Measurements from ENCODE around the gene RAP1GAP.
A peak's percentile ranks its signal among the peaks of the same experiment; 100 is the strongest.

RAP1GAP gene

DNA sequence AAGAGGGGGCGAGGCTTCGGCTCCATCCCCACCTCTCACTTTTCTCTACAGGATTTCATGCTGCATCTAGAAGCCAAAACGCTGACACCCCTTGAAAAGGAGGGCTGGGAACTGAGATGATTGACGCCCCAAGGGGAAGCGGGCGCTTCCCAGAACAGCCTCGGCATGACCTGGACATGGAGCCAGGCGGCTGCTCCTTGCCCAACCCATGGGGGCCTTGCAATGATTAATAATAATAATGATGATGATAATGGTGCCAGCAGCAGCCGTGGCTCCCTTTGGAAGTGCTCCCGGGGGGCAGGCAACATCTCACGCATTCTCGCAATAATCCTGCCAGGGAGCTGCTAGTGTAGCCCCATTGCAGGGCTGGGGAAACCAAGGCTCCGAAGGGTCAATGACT, 78.2 kb downstream of the RAP1GAP start:
- DNase-seq (ENCODE audit: low spot score) = no peak

DNA sequence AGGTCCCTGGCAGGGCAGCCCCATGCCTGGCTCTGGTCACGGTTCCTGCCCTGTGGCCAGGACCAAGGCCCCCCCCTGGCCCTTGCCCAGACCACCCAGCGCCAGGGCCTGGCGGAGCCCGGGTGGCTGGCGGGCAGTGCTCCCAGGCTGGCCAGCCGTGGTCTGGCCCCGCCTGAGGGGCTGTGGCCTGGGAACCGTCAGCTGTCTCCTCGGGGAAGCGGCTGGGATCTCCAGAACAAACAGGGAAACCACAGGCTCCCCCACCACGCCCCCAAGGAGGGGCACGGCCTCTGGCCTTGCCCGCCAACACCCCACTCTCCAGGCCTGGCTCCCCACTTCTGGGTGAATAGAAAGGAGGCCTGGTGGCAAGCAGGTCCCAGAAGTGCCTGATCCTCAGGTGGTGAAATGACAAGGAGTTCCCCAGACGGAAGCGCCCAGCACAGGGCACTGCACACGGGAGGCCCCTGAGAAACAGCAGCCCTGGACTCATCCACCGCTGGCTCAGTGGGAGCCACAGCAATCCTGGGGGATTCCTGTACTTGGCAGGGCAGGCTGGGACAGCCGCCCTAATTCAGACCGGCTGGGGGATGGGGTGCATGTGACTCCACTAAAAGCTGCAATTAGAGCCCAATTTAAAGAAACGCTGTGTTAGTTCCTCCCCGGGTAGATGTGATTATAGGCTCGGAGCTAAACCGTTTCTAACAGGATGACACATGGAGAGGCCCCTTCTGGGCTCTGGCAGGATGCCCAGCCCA, 78.9 kb downstream of the RAP1GAP start:
- DNase-seq (ENCODE audit: low spot score) = no peak

DNA sequence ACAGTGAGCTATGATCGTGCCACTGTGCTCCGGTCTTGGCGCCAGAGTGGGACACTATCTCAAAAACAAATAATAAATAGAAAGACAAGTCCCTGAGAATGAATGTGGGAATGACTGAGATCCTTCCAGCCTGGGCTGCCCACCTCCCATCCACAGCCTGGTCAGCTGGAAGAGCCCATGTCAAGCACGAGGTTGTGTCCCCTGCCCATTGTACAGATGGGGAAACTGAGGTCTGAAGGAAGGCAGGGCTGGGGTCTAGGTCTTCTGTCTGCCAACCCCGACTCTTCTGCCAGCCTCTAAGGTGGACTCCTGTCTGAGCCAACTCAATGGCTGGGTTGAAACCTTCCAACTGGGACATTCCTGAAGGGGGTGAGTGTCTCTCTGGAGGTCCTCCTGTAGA, 79.5 kb downstream of the RAP1GAP start:
- DNase-seq (ENCODE audit: low spot score) = no peak

DNA sequence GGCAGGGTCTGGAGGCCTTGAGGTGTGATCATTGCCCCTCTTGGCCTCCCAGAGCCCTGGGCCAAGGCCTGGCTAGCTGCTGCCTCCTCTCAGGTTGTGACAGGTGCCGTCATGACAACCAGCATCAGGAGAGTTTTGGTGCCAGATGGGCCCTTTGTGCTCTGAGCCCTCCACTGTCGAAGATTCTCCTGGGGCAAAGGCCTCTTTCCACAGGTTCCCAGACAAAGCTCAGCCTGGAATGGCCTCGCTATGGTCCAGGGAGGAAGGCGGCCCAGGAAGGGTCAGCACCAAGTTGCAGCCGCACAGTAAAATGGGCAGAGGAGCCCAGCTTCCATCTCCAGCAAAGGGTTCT, 81.6 kb downstream of the RAP1GAP start:
- no peak for DNase-seq (ENCODE audit: low spot score)

DNA sequence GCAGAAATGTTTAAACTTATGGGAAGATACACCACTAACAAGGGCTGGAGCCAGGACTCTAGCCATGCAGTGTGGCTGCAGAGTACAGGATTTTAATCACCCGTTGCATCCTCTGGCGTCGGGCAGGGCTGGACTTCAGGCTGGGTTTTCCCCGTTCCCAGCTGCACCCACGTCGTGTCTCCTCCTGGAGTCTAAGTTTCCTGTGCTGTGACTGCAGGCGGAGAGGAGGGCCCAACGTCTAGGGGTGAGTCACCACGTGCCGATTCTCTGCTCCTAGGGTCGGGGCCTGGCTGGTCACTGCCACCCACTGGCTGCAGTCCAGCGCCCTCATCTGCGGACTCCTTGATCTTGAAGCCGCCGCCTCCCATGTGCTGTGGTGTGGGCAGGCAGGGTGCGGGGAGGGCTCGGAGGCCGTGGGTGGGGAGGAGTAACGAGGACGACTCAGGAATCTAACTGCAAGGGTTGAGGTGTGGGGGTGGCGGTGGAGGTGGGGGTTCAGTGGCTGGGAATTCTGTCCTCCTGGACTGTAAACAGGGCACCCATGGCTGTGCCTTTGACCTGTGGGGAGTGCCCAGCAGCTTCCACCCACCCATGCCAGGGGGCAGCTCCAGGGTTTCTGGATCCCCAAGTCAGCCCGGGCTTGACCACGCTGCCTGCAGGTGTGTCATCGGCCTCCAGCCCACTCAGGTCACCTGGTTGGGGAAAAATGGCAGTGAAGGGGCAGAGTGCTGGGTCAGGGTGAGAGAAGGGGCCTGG, 82.1 kb downstream of the RAP1GAP start:
- DNase-seq (ENCODE audit: low spot score) = no peak

DNA sequence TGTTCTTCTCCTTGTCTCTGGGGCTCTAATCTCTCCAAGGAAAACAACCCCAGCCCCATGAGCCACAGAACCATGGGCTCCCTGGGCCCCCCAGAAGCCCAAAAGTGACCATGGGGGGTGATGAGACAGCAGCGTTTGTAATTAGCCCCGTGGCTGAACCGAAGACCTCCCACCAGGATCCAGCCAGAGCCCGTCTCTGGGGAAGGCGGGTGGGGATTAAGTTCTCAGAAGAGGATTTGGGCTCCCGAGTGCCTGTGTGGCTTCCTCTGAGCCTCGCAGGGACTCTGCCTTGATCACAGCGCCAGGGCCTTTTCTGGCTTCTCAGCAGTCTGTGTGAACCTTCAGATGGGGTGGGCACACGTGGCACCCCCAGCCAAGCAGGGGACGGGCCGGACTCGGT, 82.9 kb downstream of the RAP1GAP start:
- DNase-seq (ENCODE audit: low spot score) = peak; percentile 91

DNA sequence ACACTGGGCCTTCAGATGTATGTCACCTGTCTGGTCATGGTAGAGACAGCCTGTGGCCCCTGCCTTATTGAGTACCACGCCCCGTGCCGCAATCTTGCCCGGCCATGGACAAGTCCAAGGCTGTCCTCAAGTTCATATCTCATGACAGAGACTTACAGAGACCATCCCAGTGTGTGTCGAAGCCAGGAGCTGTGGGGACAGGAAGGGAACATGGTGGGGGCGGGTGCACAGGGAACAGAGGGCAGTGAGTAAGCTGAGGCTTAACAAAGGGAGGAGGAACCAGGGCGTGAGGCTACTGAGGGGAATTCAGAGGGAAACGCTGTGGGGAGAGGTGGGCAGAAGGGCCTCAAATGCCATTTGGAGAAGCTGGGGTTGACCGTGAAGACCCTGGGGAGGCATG, 84.1 kb downstream of the RAP1GAP start:
- no peak for DNase-seq (ENCODE audit: low spot score)

DNA sequence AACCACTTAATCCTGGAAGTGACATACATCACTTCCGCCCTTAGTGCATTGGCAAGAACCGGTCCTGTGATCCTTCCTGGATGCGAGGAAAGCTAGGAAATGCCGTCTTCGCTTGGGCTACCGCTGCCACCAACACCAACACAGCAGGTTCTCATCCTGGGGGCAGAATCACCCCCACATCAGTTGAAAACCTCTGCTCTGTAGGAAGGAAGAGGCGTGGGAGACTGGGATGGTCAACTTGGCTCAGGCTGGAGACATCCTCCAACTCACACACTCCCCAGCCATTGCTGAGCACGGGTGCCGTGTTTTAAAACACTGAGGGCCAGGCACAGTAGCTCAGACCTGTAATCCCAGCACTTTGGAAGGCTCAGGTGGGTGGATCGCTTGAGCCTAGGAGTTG, 85.1 kb downstream of the RAP1GAP start:
- no peak for DNase-seq (ENCODE audit: low spot score)

DNA sequence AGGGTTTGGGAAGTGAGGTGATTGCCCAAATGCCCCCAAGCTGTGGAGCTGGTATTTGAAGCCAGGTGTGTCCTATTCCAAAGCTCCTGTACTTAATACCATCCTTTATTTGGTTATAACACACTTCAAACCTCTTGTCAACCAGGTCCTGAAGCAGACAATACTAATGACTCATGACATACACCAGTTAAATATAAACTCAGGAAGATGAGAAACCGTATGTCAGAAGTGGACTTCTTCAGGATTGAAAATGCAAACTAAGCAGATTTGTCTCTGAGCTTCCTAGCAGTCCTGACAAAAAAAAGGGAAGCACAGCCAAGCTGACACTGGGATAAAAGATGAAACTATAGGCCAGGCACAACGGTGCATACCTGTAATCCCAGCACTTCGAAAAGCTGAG, 89.4 kb downstream of the RAP1GAP start:
- DNase-seq (ENCODE audit: low spot score) = no peak

DNA sequence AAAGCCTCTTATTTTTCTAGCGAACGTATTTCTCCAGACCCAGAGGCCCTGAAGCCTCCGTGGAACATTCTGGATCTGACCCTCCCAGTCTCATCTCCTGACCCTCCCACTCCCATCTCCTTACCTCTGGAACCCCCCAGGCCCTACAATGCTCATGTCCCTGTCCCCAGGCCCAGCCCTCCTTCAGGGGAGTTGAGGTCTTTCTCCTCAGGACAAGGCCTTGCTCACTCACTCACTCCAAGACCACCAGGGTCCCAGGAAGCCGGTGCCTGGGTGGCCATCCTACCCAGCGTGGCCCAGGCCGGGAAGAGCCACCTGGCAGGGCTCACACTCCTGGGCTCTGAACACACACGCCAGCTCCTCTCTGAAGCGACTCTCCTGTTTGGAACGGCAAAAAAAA, 91.2 kb downstream of the RAP1GAP start:
- no peak for DNase-seq (ENCODE audit: low spot score)

DNA sequence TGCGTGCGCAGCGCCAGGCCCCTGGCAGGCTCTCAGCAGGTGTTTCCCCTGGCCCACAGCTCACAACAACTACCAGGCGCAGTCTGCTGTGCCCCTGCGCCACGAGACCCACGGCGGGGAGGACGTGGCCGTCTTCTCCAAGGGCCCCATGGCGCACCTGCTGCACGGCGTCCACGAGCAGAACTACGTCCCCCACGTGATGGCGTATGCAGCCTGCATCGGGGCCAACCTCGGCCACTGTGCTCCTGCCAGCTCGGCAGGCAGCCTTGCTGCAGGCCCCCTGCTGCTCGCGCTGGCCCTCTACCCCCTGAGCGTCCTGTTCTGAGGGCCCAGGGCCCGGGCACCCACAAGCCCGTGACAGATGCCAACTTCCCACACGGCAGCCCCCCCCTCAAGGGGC, 91.8 kb downstream of the RAP1GAP start:
- DNase-seq (ENCODE audit: low spot score) = no peak

DNA sequence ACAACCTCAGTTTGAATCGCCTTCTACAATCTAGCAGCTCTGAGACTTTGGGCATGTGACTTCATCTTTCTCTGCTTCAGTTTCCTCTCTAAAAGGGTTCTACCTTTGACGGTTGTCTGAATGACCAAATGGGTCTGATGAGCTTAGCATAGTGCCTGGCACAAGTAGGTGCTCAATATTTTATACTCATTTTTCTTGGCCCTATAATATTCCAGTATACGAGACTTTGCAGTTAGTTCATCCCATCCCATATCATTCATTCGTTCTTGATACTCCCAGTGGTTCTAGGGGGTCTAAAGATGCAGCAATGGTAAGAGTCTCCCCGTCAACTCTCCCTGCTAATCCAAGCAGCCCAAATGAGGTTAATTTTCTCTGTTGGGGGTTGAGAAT, 92.4 kb downstream of the RAP1GAP start:
- no peak for DNase-seq (ENCODE audit: low spot score)

DNA sequence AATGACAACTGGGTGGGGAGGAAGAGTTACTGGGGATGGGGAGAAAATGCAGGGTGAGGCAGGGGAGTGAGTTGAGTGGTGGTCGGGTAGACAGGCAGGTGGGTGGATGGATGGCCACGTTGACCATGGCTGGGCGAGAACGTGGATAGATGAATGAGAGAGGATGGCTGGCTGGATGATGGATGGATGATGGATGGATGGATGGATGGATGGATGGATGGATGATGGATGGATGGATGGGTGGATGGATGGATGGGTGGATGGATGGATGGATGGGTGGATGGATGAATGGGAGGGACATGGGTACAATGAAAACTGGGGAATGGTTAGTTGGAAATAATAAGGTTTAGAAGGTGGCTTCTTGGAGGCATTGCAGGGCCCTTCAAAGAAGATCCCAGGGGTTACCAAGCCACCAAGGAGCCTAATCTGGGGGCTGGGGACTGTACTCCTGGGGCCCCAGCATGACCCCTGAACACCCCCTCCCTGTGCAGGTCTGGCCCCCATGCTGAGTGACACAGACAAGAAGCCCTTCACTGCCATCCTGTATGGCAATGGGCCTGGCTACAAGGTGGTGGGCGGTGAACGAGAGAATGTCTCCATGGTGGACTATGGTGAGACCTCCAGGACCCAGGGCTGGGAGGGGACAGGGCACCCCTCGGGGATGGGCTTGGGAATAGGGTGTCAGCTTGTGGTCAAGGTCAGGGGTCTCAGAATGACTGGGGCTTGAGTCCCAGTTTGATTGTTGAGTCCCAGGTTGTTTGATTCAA, 92.9 kb downstream of the RAP1GAP start:
- DNase-seq (ENCODE audit: low spot score) = no peak

DNA sequence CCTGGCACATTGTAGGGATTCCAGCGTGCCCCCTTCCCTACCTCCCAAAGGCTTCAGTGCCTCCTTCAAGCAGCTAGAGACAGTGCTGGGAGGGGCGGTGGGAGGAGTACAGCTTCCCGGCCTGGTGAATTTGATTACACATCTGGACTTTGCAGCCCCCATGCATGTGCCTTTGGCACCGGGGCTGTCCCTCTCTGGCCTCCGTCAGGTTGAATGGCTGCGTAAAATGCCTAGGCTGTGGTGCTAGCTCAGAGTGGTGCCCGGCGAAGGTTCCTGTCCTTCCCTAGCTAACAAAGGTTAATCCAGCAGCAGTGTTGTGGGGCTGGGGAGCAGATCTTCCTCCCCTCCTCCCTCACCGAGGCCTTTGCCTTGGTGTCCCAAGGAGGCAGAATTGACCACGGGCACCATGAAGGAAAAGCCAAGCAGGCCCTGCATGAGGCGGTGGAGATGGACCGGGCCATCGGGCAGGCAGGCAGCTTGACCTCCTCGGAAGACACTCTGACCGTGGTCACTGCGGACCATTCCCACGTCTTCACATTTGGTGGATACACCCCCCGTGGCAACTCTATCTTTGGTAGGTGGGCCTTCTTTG, 93.7 kb downstream of the RAP1GAP start:
- DNase-seq (ENCODE audit: low spot score) = no peak

DNA sequence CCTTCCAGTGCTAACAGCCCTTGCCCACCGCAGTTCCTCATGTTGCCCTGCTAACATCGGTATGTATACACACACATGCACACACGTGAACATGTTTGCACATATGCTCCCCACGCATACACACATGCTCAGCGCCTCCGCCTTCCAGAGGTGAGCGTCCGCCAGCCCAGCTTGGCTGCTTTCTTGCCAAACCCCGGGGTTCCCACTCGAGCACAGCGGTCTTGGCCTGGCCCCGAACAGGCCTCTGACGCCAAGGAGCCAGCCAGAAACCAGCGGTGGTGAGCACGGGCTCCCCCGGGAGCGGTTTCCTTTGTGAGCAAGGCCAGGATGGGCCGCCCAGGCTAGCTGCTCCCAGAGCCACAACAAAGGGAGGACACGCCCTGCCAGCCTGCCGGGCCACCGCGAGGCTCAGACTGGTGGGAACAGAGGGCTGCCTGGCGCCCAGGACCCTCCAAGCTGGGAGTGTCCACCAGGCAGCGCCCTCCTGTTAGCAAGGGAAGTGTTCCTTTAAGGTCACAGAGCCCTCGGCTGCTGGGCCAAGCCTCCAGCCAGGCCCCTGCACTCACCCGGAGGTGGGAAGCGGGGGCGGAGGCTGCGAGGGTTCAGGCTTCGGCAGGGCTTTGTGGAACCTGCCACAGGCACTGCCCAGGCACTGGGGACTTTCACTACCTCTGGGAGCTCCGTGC, 94.5 kb downstream of the RAP1GAP start:
- no peak for DNase-seq (ENCODE audit: low spot score)

DNA sequence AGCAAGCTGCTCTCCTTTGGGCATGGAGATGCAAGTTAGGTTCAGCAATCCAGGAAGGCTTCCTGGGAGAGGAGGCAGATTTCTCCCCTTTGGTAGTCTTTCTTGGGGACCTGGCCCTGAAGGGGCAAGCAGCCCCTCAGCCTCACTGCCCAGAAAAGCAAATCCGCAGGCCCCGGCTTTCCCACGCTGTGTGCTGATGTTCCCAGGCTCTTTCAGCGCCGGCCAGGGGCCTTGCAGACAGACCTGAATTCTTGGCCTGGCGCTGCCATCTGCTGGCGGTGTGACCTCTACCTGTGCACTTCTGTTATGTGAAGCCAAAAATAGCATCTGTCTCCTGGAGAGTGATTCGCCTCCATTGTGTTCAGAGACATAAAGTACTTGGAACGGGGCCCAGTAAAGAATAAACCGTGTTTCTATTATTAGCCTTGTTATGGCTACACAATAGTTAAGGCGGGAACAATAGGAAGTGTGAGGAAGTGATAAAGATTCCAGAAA, 95.1 kb downstream of the RAP1GAP start:
- peak; percentile 78 for DNase-seq (ENCODE audit: low spot score)

DNA sequence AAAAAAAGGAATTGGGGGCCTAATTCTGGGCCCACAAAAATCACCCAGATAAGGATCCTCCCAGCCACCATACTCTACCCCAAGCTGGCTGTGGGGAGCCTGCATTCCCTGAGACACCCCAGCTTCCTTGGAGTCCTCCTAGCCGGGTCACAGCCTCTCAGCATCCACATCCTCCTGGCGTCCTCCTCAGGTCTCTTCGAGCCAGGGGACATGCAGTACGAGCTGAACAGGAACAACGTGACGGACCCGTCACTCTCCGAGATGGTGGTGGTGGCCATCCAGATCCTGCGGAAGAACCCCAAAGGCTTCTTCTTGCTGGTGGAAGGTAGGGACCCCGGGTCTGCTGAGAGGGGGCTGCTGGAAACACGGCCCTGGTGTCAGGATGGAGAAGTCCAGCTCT, 95.7 kb downstream of the RAP1GAP start:
- DNase-seq (ENCODE audit: low spot score) = no peak

DNA sequence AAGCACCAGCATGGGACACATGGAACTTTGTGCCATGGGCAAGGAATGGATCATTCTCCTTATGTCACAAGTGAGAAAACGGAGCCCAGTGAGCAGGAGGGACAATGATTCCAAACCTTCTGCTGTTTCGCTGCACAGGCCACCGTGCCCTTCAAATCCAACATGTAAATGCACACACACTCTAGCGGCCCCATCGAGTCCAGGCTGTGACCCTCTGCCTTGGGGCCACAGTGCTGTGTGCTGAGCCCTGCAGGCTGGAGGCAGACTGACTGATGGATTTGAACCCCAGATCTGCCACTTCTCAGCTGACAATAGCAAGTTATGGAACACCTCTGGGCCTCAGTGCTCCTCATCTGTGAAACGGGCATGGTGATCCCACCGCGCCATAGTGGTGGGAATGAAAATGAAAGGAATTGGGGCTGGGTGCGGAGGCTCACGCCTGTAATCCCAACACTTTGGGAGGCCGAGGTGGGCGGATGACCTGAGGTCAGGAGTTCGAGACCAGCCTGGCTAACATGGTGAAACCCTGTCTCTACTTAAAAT, 96.4 kb downstream of the RAP1GAP start:
- no peak for DNase-seq (ENCODE audit: low spot score)

DNA sequence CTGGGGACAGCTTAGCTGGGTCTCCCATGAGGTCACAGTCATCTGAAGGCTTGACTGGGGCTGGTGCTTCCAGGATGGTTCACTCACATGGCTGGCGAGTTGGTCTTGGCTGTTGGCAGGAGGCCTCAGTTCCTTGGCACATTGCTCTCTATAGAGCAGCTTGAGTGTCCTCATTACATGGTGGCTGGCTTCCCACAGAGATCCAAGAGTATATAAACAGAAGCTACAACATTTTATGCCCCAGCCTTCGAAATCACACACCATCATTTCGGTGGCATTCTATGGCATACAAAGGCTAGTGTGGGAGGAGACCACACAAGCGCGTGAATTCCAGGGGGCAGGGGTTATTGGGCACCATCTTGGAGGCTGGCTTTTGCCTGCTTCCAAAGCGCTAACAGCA, 96.9 kb downstream of the RAP1GAP start:
- DNase-seq (ENCODE audit: low spot score) = no peak

DNA sequence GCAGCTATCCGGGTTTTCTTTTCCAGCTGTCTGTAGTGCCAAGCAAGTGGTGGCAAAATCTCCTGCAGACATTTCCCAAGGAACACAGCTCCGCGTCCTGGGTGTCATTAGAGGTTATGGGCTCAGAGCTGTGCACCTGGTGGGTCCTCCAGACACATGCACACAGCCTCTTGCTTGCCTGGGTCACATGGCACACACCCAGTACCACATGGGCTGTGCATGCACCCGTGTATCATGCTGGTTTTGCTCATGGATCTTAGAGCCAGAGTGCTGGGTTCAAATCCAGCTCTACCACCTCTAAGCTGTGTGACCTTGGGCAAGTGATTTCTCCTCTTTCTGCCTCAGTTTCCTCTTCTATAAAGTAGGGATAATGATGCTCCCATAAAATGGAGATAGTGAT, 98.3 kb downstream of the RAP1GAP start:
- no peak for DNase-seq (ENCODE audit: low spot score)

DNA sequence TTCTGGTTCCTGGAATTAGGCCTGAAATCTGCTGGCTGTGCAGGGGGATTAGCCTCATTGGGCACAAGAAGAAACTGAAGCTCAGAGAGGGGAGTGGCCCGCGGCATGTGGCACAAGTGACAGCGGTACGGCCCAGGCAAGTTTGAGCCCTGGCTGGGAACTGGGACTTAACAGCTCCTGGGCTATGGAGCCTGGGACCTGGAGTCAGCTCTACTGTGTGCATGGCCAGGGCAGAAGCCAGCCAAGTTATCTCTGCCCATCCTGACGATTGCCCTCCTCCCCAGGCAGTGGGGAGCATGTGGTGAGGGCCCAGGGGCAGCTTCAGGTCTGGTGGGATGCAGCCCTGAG, 98.7 kb downstream of the RAP1GAP start:
- DNase-seq (ENCODE audit: low spot score) = no peak
